SK-N-SH treated with all-trans-retinoic acid at 6 μM for 48 hours (cell line): ENCODE results near the gene LCP1.

Experiments
- ARNTL ChIP-seq: fragments of 450-650 bp; formaldehyde crosslinking; IDR thresholded peaks from 2 replicates; pipeline ENCODE4 v1.5.0; 2020; ENCODE audit warnings: low read depth, mild to moderate bottlenecking, moderate library complexity, borderline replicate concordance
- BACH2 ChIP-seq: fragments of 250-450 bp; sonication (Bioruptor Pico); IDR thresholded peaks from 2 replicates; pipeline ENCODE4 v1.9.0; 2021; ENCODE audit warnings: mild to moderate bottlenecking, borderline replicate concordance
- GLIS3 ChIP-seq: fragments of 250-450 bp; sonication (Bioruptor Pico); IDR thresholded peaks from 2 replicates; pipeline ENCODE4 v1.5.0; 2020; ENCODE audit warnings: mild to moderate bottlenecking, moderate library complexity
- ISL1 ChIP-seq: fragments of 250-450 bp; sonication (Bioruptor Pico); IDR thresholded peaks from 2 replicates; pipeline ENCODE4 v2.1.2; 2022; ENCODE audit warnings: mild to moderate bottlenecking, moderate library complexity
- RARB ChIP-seq: fragments of 250-450 bp; sonication (Bioruptor Pico); IDR thresholded peaks from 2 replicates; pipeline ENCODE4 v1.8.0; 2021; ENCODE audit warnings: mild to moderate bottlenecking, moderate library complexity
- SNAI2 ChIP-seq: fragments of 250-450 bp; sonication (Bioruptor Pico); IDR thresholded peaks from 2 replicates; pipeline ENCODE4 v1.5.0; 2020; ENCODE audit warnings: mild to moderate bottlenecking, moderate library complexity
- TCF4 ChIP-seq: fragments of 250-450 bp; sonication (Bioruptor Pico); IDR thresholded peaks from 2 replicates; pipeline ENCODE4 v1.8.0; 2021; ENCODE audit warnings: mild to moderate bottlenecking, moderate library complexity, borderline replicate concordance
- TOX ChIP-seq: fragments of 250-450 bp; sonication (Bioruptor Pico); IDR thresholded peaks from 2 replicates; pipeline ENCODE4 v1.8.0; 2021; ENCODE audit warnings: mild to moderate bottlenecking, moderate library complexity, borderline replicate concordance
- ZFP3 ChIP-seq: fragments of 250-450 bp; sonication (Bioruptor Pico); IDR thresholded peaks from 2 replicates; pipeline ENCODE4 v1.5.0; 2020; ENCODE audit warnings: mild to moderate bottlenecking, moderate library complexity
- ZNF565 ChIP-seq: fragments of 450-650 bp; formaldehyde crosslinking; conservative IDR thresholded peaks from 2 replicates; pipeline ENCODE4 v1.5.0; 2020; ENCODE audit warnings: low read depth, mild to moderate bottlenecking, moderate library complexity
- ZNF8 ChIP-seq: fragments of 450-650 bp; formaldehyde crosslinking; IDR thresholded peaks from 2 replicates; pipeline ENCODE4 v1.5.0; 2020; ENCODE audit warnings: mild to moderate bottlenecking, moderate library complexity
- TF ChIP-seq, protein P1 (sequence below): fragments of 250-450 bp; sonication (Bioruptor Pico); IDR thresholded peaks from 2 replicates; pipeline ENCODE4 v1.5.1; 2020; ENCODE audit warnings: low read depth, mild to moderate bottlenecking, moderate library complexity
- TF ChIP-seq, protein P2 (sequence below): fragments of 250-450 bp; sonication (Bioruptor Pico); IDR thresholded peaks from 2 replicates; pipeline ENCODE4 v1.8.0; 2020; ENCODE audit warnings: mild to moderate bottlenecking, moderate library complexity, borderline replicate concordance
- TF ChIP-seq, protein P3 (sequence below): fragments of 250-450 bp; sonication (Bioruptor Pico); IDR thresholded peaks from 2 replicates; pipeline ENCODE4 v1.5.1; 2021; ENCODE audit warnings: mild to moderate bottlenecking, moderate library complexity

DNA sequence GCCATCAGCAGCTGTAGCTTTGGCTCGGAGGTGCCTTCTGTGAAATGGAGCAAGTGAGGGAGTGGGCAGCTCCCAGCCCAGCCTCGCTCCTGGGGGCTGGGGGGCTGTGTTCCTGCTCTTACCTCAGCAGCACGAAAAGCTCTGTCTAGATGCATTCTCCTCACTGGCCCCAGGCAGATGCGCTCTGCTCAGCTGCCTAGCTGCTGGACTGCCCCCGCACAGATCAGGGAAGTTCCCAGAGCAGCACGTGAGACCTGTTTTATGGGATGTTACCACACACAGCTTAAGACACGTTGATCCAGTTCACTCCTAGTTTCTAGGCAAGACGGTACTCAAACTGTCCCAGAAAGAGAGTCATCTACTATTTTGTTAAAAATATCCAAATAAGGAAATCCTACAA is 13.6 kb downstream of the LCP1 start:
- TF ChIP-seq BACH2 (no peak), TCF4 (CRISPR knock-in tag) (no peak), GLIS3 (CRISPR knock-in tag) (no peak), ISL1 (CRISPR knock-in tag) (no peak), TOX (CRISPR knock-in tag) (no peak), SNAI2 (CRISPR knock-in tag) (no peak), ARNTL (CRISPR knock-in tag) (no peak), ZFP3 (CRISPR knock-in tag) (no peak), RARB (CRISPR knock-in tag) (no peak), ZNF8 (no peak), ZNF565 (CRISPR knock-in tag) (no peak)
- TF ChIP-seq, protein P1, sequence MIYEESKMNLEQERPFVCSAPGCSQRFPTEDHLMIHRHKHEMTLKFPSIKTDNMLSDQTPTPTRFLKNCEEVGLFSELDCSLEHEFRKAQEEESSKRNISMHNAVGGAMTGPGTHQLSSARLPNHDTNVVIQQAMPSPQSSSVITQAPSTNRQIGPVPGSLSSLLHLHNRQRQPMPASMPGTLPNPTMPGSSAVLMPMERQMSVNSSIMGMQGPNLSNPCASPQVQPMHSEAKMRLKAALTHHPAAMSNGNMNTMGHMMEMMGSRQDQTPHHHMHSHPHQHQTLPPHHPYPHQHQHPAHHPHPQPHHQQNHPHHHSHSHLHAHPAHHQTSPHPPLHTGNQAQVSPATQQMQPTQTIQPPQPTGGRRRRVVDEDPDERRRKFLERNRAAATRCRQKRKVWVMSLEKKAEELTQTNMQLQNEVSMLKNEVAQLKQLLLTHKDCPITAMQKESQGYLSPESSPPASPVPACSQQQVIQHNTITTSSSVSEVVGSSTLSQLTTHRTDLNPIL (CRISPR knock-in tag): no peak
- TF ChIP-seq, protein P2, sequence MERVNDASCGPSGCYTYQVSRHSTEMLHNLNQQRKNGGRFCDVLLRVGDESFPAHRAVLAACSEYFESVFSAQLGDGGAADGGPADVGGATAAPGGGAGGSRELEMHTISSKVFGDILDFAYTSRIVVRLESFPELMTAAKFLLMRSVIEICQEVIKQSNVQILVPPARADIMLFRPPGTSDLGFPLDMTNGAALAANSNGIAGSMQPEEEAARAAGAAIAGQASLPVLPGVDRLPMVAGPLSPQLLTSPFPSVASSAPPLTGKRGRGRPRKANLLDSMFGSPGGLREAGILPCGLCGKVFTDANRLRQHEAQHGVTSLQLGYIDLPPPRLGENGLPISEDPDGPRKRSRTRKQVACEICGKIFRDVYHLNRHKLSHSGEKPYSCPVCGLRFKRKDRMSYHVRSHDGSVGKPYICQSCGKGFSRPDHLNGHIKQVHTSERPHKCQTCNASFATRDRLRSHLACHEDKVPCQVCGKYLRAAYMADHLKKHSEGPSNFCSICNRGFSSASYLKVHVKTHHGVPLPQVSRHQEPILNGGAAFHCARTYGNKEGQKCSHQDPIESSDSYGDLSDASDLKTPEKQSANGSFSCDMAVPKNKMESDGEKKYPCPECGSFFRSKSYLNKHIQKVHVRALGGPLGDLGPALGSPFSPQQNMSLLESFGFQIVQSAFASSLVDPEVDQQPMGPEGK (CRISPR knock-in tag): no peak
- TF ChIP-seq, protein P3, sequence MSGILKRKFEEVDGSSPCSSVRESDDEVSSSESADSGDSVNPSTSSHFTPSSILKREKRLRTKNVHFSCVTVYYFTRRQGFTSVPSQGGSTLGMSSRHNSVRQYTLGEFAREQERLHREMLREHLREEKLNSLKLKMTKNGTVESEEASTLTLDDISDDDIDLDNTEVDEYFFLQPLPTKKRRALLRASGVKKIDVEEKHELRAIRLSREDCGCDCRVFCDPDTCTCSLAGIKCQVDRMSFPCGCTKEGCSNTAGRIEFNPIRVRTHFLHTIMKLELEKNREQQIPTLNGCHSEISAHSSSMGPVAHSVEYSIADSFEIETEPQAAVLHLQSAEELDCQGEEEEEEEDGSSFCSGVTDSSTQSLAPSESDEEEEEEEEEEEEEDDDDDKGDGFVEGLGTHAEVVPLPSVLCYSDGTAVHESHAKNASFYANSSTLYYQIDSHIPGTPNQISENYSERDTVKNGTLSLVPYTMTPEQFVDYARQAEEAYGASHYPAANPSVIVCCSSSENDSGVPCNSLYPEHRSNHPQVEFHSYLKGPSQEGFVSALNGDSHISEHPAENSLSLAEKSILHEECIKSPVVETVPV (CRISPR knock-in tag): no peak
